Endothelial cell of umbilical vein (primary cell): ENCODE measurements around the gene ELF4.

Experiments
- CTCF ChIP-seq, 2 donors: IDR thresholded peaks; 1 replicate in 1 of 2; 2 replicates in 1 of 2; pipeline ENCODE4 v1.5.1; 2011; ENCODE audit warnings: low read length in 2 of 2, mild to moderate bottlenecking in 2 of 2, moderate library complexity in 2 of 2, control low read depth in 1 of 2, inconsistent platforms in 1 of 2, low read depth in 1 of 2; ENCODE audit not compliant: insufficient read depth in 1 of 2; ENCODE audit errors: extremely low read depth in 1 of 2
- EZH2 ChIP-seq: IDR thresholded peaks from 2 replicates; pipeline ENCODE4 v1.6.1; 2012; ENCODE audit warnings: borderline replicate concordance, low read depth, mild to moderate bottlenecking, moderate library complexity, low read length, inconsistent platforms; ENCODE audit not compliant: severe bottlenecking
- JUN ChIP-seq: IDR thresholded peaks from 2 replicates; pipeline ENCODE4 v1.6.1; 2011; ENCODE audit warnings: borderline replicate concordance, low read depth; ENCODE audit not compliant: insufficient read length, insufficient read depth
- MAX ChIP-seq: IDR thresholded peaks from 2 replicates; pipeline ENCODE4 v1.6.1; 2011; ENCODE audit not compliant: insufficient read depth, insufficient read length
- POLR2A ChIP-seq: IDR thresholded peaks from 2 replicates; pipeline ENCODE4 v1.6.1; 2012; ENCODE audit warnings: low read depth, mild to moderate bottlenecking, control low read depth, low read length
- POLR2AphosphoS5 ChIP-seq: IDR thresholded peaks from 2 replicates; pipeline ENCODE4 v1.6.1; 2012; ENCODE audit warnings: low read depth, mild to moderate bottlenecking, control low read depth, low read length, moderate library complexity; ENCODE audit not compliant: insufficient read depth

GRCh38 chrX:130136496-130136895, 26.2 kb upstream of the ELF4 start:
- no peak for TF ChIP-seq MAX
- no peak for TF ChIP-seq POLR2A
- TF ChIP-seq CTCF (IDR thresholded peaks at IDR 0.05; ENCODE audit: extremely low read depth in 1 of 2, insufficient read depth in 1 of 2, low read depth in 1 of 2, low read length in 2 of 2), result no peak
- no peak for TF ChIP-seq EZH2
- no peak for TF ChIP-seq POLR2AphosphoS5
- no peak for TF ChIP-seq JUN
